Right ventricle myocardium inferior (tissue), 1 donor: ENCODE measurements around the gene MOK. TPM values are rescaled to one million over a fixed set of nuclear protein-coding genes. Genes with fewer than 3 reads are reported as not detected.
A peak's percentile ranks its signal among the peaks of the same experiment; 100 is the strongest.

Experiments used
- ATAC-seq: fragments of 200-7000 bp; cut with Tn5 transposase; one replicate; pipeline ENCODE4 v1.9.1; 2020; ENCODE audit warnings: mild to moderate bottlenecking, moderate library complexity
- DNase-seq: peaks from one replicate; pipeline ENCODE4 v3.0.0; 2021; ENCODE audit errors: missing footprints
- intact Hi-C: fragments of 100-400 bp; cut with DNase I; formaldehyde crosslinking; loops from one replicate; pipeline ENCODE4 v1.11.0; 2022
- total RNA-seq: library from RNA; stranded (reverse); fragmentation: NEBNext Ultra II Directional; extraction: Animal tissue kit (Norgen Biotek cat#: 25700); gene quantifications from one replicate; pipeline ENCODE4 v1.2.1, GENCODE V29; 2021
- donor health status: DM: no; HTN: yes; CAD: no; lungs with severe emphysema.

Gene MOK
- total RNA-seq, 1 donor from 2014 or later = 9.4 TPM

GRCh38 chr14:102297436-102298170 lies 7.4 kb downstream of the MOK start:
- intact Hi-C loops = no loop called here
- DNase-seq = no peak
- ATAC-seq = no peak

- intact Hi-C loops = no loop called here
- no peak for ATAC-seq
- no peak for DNase-seq
These were observed 9.7 kb downstream of the MOK start for GRCh38 chr14:102295270-102295669.

- no peak for ATAC-seq
- no peak for DNase-seq
- intact Hi-C loops = no loop called here
These were observed 11.2 kb downstream of the MOK start for GRCh38 chr14:102293781-102294180.

GRCh38 chr14:102292441-102292840 lies 12.5 kb downstream of the MOK start:
- DNase-seq = no peak
- ATAC-seq = no peak
- intact Hi-C loops = no loop called here

GRCh38 chr14:102288139-102288538 lies 16.8 kb downstream of the MOK start:
- intact Hi-C loops = no loop called here
- DNase-seq (no peak), ATAC-seq (no peak)

- ATAC-seq (no peak), DNase-seq (no peak)
- intact Hi-C loops = no loop called here
These were observed 19.9 kb downstream of the MOK start for GRCh38 chr14:102285106-102285505.

- no peak for DNase-seq
- ATAC-seq = no peak
- intact Hi-C loops = no loop called here
These were observed 21.3 kb downstream of the MOK start for GRCh38 chr14:102283631-102284129.

GRCh38 chr14:102282751-102283465 lies 22.1 kb downstream of the MOK start:
- no peak for DNase-seq
- intact Hi-C loops = no loop called here
- no peak for ATAC-seq

- DNase-seq (no peak), ATAC-seq (no peak)
- intact Hi-C loops = no loop called here
These were observed 24.5 kb downstream of the MOK start for GRCh38 chr14:102280376-102280962.

- intact Hi-C loops = no loop called here
These were observed 25.1 kb downstream of the MOK start for GRCh38 chr14:102279688-102280348.

GRCh38 chr14:102279282-102279681 lies 25.7 kb downstream of the MOK start:
- DNase-seq = no peak
- no peak for ATAC-seq
- intact Hi-C loops = no loop called here

More at GRCh38 chr14:102279688-102280348, 25.1 kb downstream of the MOK start:
- DNase-seq = no peak
- no peak for ATAC-seq

- DNase-seq (no peak), ATAC-seq (no peak)
- intact Hi-C loops = no loop called here
These were observed 26.4 kb downstream of the MOK start for GRCh38 chr14:102278631-102278935.

GRCh38 chr14:102277874-102278630 lies 26.9 kb downstream of the MOK start:
- intact Hi-C loops = no loop called here
- no peak for DNase-seq
- ATAC-seq = peak; percentile 39

- DNase-seq (no peak), ATAC-seq (no peak)
- intact Hi-C loops = no loop called here
These were observed 29.1 kb downstream of the MOK start for GRCh38 chr14:102275866-102276265.

- ATAC-seq = no peak
- no peak for DNase-seq
- intact Hi-C loops = no loop called here
These were observed 32.6 kb downstream of the MOK start for GRCh38 chr14:102272392-102272791.

- DNase-seq = no peak
- intact Hi-C loops = loop anchor here (5.0 kb wide), 1 partner anchor 38 kb away; no protein-coding TSS in a partner anchor
- peak; percentile 92 for ATAC-seq
These were observed 40.2 kb downstream of the MOK start for GRCh38 chr14:102264775-102265174.

GRCh38 chr14:102264355-102264754 lies 40.6 kb downstream of the MOK start:
- ATAC-seq = peak; percentile 46
- intact Hi-C loops = no loop called here
- no peak for DNase-seq

- DNase-seq (no peak), ATAC-seq (peak; percentile 24)
- intact Hi-C loops = no loop called here
These were observed 42.0 kb downstream of the MOK start for GRCh38 chr14:102262929-102263462.

GRCh38 chr14:102258136-102258535 lies 46.8 kb downstream of the MOK start:
- DNase-seq = no peak
- intact Hi-C loops = no loop called here
- no peak for ATAC-seq
